Small intestine (tissue), 7 donors: Measurements from ENCODE around the gene HMGCS2. TPM values are rescaled to one million over a fixed set of nuclear protein-coding genes. Genes with fewer than 3 reads are reported as not detected.
A peak's percentile ranks its signal among the peaks of the same experiment; 100 is the strongest.

Experiments
- DNase-seq, 2 donors: peaks; one replicate each; pipeline versions ENCODE4 v3.0.0 to v3.0.0-alpha.2; 2013
- FAIRE-seq: peaks from 2 replicates; lab custom pipeline; 2012; peaks lifted over from hg19 to GRCh38; lab: Jason Lieb, UNC
- H3K27ac ChIP-seq, 3 donors: one replicate each; pipeline ENCODE4 v1.5.1; 2013; ENCODE audit warnings: low read length in 2 of 3, mild to moderate bottlenecking in 2 of 3, control low read depth in 1 of 3, inconsistent platforms in 1 of 3, low read depth in 1 of 3, moderate library complexity in 1 of 3
- H3K27me3 ChIP-seq, 3 donors: one replicate each; pipeline ENCODE4 v1.6.1; 2013; ENCODE audit warnings: low read length in 3 of 3, inconsistent platforms in 1 of 3; ENCODE audit not compliant: control insufficient read depth in 3 of 3, insufficient read depth in 3 of 3
- H3K36me3 ChIP-seq, 3 donors: one replicate each; pipeline ENCODE4 v1.6.1; 2013; ENCODE audit warnings: low read length in 3 of 3, inconsistent platforms in 1 of 3, low read depth in 1 of 3, mild to moderate bottlenecking in 1 of 3, moderate library complexity in 1 of 3; ENCODE audit not compliant: control insufficient read depth in 3 of 3, insufficient read depth in 2 of 3
- H3K4me1 ChIP-seq, 3 donors: one replicate each; pipeline ENCODE4 v1.6.1; 2013; ENCODE audit warnings: low read length in 2 of 3, inconsistent platforms in 1 of 3, low read depth in 1 of 3, mild to moderate bottlenecking in 1 of 3, moderate library complexity in 1 of 3; ENCODE audit not compliant: control insufficient read depth in 3 of 3, insufficient read depth in 2 of 3
- H3K4me3 ChIP-seq, 3 donors: one replicate each; pipeline ENCODE4 v1.5.1; 2013; ENCODE audit warnings: low read length in 3 of 3, control low read depth in 1 of 3, inconsistent platforms in 1 of 3, low read depth in 1 of 3, mild to moderate bottlenecking in 1 of 3, moderate library complexity in 1 of 3
- H3K9me3 ChIP-seq, 2 donors: one replicate each; pipeline ENCODE4 v1.6.1; 2013; ENCODE audit warnings: low read depth in 1 of 2, low read length in 1 of 2; ENCODE audit not compliant: control insufficient read depth in 2 of 2, insufficient read depth in 1 of 2
- WGBS, 3 donors: extraction: QIAGEN DNeasy Blood & Tissue Kit; methylation state at CpG; one replicate each; pipeline ENCODE4 v1.1.7; 2013; 5-methylcytosine and 5-hydroxymethylcytosine counted together
- polyA plus RNA-seq, 4 donors: library from polyadenylated mRNA; stranded (reverse) in 3 of 4; unstranded in 1 of 4; fragments of 200-250 nt in 3 of 4; fragments of 120-200 nt in 1 of 4; gene quantifications; one replicate each; pipeline versions ENCODE4 v1.2.1 to v1.2.3, GENCODE V29; 2013
- donor health status: healthy with polysubstance abuse.
- donor health status: control.
- donor health status: control.
- donor health status: Bipolar disorder and iron deficiency.
- donor health status: healthy.

The HMGCS2 gene
- polyA plus RNA-seq, 4 donors: 8.3 to 80.4 (median 25.4) TPM

GRCh38 chr1:119738100-119738720 lies 30.5 kb downstream of the HMGCS2 start:
- no peak overlapping the region for H3K27ac ChIP-seq
- H3K4me1 ChIP-seq: peaks cover 0 to 25% (median 0%) of the 10 kb centered on the region in 3 donors
- DNase-seq (no peak), FAIRE-seq (no peak)
- no peaks in the 10 kb centered on the region for H3K9me3 ChIP-seq
- no peak overlapping the region for H3K4me3 ChIP-seq
- no peaks in the 10 kb centered on the region for H3K27me3 ChIP-seq
- peaks cover 0 to 90% (median 0%) of the 10 kb centered on the region in 3 donors for H3K36me3 ChIP-seq
- WGBS, 3 donors: 44 to 69% (median 51%) methylated on average over 7 of the region's 7 CpGs

- no peak for FAIRE-seq
- 17 to 45% (median 27%) methylated on average over 16 of the region's 16 CpGs for WGBS, 3 donors
- no peaks in the 10 kb centered on the region for H3K27me3 ChIP-seq
Observed at GRCh38 chr1:119737040-119737682, 31.5 kb downstream of the HMGCS2 start.

GRCh38 chr1:119736649-119737039 lies 32.1 kb downstream of the HMGCS2 start:
- no peak overlapping the region for H3K4me3 ChIP-seq
- peaks cover 0 to 89% (median 0%) of the 10 kb centered on the region in 3 donors for H3K36me3 ChIP-seq
- H3K27ac ChIP-seq: peak overlapping the region in 1 of 3 donors; percentile 69
- no peaks in the 10 kb centered on the region for H3K9me3 ChIP-seq
- DNase-seq (no peak), FAIRE-seq (no peak)
- 94 to 100% (median 98%) methylated on average over 2 of the region's 2 CpGs for WGBS, 3 donors
- peaks cover 0 to 18% (median 0%) of the 10 kb centered on the region in 3 donors for H3K4me1 ChIP-seq
- no peaks in the 10 kb centered on the region for H3K27me3 ChIP-seq

More at GRCh38 chr1:119737040-119737682, 31.5 kb downstream of the HMGCS2 start:
- no peaks in the 10 kb centered on the region for H3K9me3 ChIP-seq
- DNase-seq: peak; percentile 75 to 85
- peaks cover 0 to 18% (median 0%) of the 10 kb centered on the region in 3 donors for H3K4me1 ChIP-seq
- peak overlapping the region in 1 of 3 donors; percentile 69 for H3K27ac ChIP-seq
- peaks cover 0 to 89% (median 0%) of the 10 kb centered on the region in 3 donors for H3K36me3 ChIP-seq
- no peak overlapping the region for H3K4me3 ChIP-seq

- peaks cover 0 to 80% (median 0%) of the 10 kb centered on the region in 3 donors for H3K36me3 ChIP-seq
- peaks cover 0 to 23% (median 0%) of the 10 kb centered on the region in 3 donors for H3K4me1 ChIP-seq
- WGBS, 3 donors: 64 to 91% (median 77%) methylated on average over 14 of the region's 14 CpGs
- no peak for FAIRE-seq
- no peak overlapping the region for H3K27ac ChIP-seq
- no peak overlapping the region for H3K4me3 ChIP-seq
- H3K27me3 ChIP-seq: no peaks in the 10 kb centered on the region
- H3K9me3 ChIP-seq: no peaks in the 10 kb centered on the region
- DNase-seq: no peak
Observed at GRCh38 chr1:119735217-119735616, 33.5 kb downstream of the HMGCS2 start.

GRCh38 chr1:119733754-119734153 lies 35.0 kb downstream of the HMGCS2 start:
- H3K4me1 ChIP-seq: peaks cover 0 to 23% (median 0%) of the 10 kb centered on the region in 3 donors
- no peak for FAIRE-seq

GRCh38 chr1:119732465-119733168 lies 36.1 kb downstream of the HMGCS2 start:
- H3K4me1 ChIP-seq: peaks cover 0 to 27% (median 0%) of the 10 kb centered on the region in 3 donors
- FAIRE-seq (no peak), DNase-seq (no peak)
- 63 to 81% (median 77%) methylated on average over 11 of the region's 11 CpGs for WGBS, 3 donors
- H3K27ac ChIP-seq: no peak overlapping the region
- H3K4me3 ChIP-seq: no peak overlapping the region
- peaks cover 0 to 69% (median 0%) of the 10 kb centered on the region in 3 donors for H3K36me3 ChIP-seq
- no peaks in the 10 kb centered on the region for H3K9me3 ChIP-seq
- H3K27me3 ChIP-seq: no peaks in the 10 kb centered on the region

More at GRCh38 chr1:119733754-119734153, 35.0 kb downstream of the HMGCS2 start:
- DNase-seq: no peak
- H3K27ac ChIP-seq: no peak overlapping the region
- H3K9me3 ChIP-seq: no peaks in the 10 kb centered on the region
- H3K27me3 ChIP-seq: no peaks in the 10 kb centered on the region
- no peak overlapping the region for H3K4me3 ChIP-seq
- peaks cover 0 to 77% (median 0%) of the 10 kb centered on the region in 3 donors for H3K36me3 ChIP-seq
- WGBS, 3 donors: 89 to 92% (median 90%) methylated on average over 3 of the region's 3 CpGs

- H3K36me3 ChIP-seq: peaks cover 0 to 69% (median 2%) of the 10 kb centered on the region in 3 donors
- no peak overlapping the region for H3K4me3 ChIP-seq
- no peak overlapping the region for H3K27ac ChIP-seq
- no peak for DNase-seq
- peaks cover 0 to 20% (median 0%) of the 10 kb centered on the region in 3 donors for H3K4me1 ChIP-seq
- H3K27me3 ChIP-seq: no peaks in the 10 kb centered on the region
- no peaks in the 10 kb centered on the region for H3K9me3 ChIP-seq
- WGBS, 3 donors: 67 to 90% (median 76%) methylated on average over 6 of the region's 6 CpGs
- no peak for FAIRE-seq
Observed at GRCh38 chr1:119731741-119732430, 36.8 kb downstream of the HMGCS2 start.

- 88 to 91% (median 89%) methylated on average over 5 of the region's 5 CpGs for WGBS, 3 donors
- Histone ChIP-seq H3K4me3 (no peak overlapping the region), H3K4me1 (peaks cover 0 to 17% (median 0%) of the 10 kb centered on the region in 3 donors), H3K27me3 (no peaks in the 10 kb centered on the region), H3K9me3 (no peaks in the 10 kb centered on the region), H3K36me3 (peaks cover 0 to 69% (median 6%) of the 10 kb centered on the region in 3 donors), H3K27ac (no peak overlapping the region)
- FAIRE-seq (no peak), DNase-seq (no peak)
Observed at GRCh38 chr1:119731060-119731459, 37.6 kb downstream of the HMGCS2 start.
